ENCODE results near the gene TNIP3.

The TNIP3 gene

DNA sequence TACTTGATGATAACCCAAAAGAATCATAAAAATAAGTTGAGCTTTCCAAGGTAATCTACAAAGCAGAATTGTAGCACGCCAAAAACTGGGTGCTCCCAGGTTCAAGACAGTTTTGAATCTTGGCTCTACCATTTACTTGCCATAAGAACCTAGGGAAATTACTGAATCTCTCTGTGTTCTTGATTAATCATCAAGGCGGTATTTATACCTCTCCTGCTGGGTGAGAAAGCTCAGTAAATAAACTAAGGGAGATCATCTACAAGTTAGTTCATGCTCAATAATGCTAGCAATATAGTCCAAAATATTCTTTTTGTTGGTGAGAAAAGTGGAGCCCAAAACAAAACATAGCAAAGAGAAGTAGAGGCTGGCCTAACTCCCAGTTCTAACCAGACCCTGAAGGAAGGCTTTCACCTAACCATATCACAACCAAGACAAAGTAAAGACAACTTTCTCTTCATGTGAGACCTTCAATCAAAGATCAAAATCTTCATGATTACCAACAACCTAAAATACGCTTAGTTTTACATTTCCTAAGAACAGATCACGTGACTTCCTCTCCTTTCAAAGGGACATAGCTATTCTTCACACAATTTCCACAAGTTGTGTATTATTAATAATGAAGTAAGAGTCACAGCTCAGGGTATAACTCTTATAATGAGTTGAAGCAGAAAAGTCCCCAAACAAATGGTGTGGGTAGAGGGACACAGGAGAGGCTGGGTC, 34.4 kb downstream of the TNIP3 start:
- DNase-seq: no peak

GRCh38 chr4:121127100-121127499, 37.0 kb downstream of the TNIP3 start:
- no peak for DNase-seq

GRCh38 chr4:121126449-121127006, 37.6 kb downstream of the TNIP3 start:
- DNase-seq: no peak

- DNase-seq: no peak
These were observed 38.6 kb downstream of the TNIP3 start for GRCh38 chr4:121125498-121125885.

DNA sequence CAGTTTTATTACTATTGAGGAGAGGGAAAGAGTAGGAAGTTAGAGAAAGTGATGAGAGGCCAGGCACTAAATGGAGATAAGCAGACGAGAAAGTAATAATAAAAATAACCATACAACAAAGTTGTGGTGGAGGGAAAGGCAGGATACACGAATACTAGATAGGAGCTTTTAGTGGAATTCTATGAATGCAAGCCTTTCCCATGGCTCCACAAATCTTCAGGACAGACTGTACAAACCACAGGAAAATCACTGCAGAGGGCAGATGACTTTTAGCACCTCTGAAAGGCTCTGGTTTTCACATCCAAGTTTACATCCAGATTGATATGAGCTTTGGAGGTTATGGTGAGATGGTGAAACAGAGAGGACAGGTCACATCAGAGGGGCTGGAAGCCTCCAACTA, 41.5 kb downstream of the TNIP3 start:
- no peak for DNase-seq

- no peak for DNase-seq
These were observed 44.4 kb downstream of the TNIP3 start for GRCh38 chr4:121119715-121120114.

DNA sequence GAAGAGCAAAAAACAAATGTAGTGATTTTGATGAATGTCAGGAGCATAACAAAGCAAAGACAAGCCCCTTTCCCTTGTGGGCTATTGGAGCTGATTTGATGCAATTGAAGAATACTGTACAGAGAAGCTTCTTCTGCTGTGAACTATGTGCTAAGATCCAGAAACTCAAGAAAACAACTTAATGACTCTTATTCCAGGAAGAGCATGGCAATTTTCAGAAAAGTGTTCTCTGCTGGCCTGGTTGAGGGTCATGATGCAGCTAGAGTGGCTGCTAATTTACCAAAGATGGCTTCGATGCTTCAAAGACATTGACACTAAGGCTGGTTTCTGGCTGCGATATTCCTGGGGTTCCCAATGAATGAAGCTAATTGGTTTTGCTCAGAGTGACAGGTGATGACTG, 45.8 kb downstream of the TNIP3 start:
- no peak for DNase-seq

DNA sequence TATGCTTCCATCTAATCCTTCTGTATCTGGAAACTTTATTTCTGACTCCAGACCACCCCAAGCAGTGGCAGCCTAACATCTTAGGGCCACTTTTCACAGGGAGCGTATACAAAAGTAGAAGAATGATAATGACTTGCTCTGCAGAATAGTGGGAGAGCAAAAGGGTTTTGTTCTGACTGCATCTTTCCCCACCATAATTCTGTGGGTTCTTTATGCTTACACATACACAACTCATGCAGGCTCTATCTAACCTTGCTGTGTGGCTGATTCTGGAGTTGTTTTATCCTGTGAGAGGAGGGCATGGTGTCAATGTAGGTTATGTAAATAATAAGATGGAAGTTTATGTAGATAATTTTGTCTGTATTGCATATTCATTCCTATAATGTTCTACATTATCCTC, 49.4 kb downstream of the TNIP3 start:
- no peak for DNase-seq

- DNase-seq: no peak
These were observed 51.6 kb downstream of the TNIP3 start for GRCh38 chr4:121112530-121112929.

DNA sequence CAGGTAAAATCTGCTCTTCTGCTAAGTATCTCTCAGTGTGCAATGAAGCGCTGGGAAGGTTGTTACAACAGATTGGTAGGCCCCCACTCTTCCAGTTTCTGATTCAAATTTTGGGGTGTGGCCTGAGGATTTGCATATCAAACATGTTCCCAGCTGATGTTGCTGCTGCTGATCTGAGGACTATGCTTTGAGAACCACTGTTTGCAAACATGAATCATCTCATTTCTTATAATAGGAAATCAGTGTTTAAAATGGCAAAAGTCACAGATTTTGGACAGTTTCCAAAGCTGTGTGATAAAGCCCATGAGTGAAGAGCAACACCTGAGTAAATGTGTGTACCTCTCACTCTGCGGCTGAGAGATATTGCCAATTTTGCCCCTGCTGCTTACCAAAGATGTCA, 55.6 kb downstream of the TNIP3 start:
- no peak for DNase-seq

GRCh38 chr4:121107507-121107906, 56.6 kb downstream of the TNIP3 start:
- no peak for DNase-seq

DNA sequence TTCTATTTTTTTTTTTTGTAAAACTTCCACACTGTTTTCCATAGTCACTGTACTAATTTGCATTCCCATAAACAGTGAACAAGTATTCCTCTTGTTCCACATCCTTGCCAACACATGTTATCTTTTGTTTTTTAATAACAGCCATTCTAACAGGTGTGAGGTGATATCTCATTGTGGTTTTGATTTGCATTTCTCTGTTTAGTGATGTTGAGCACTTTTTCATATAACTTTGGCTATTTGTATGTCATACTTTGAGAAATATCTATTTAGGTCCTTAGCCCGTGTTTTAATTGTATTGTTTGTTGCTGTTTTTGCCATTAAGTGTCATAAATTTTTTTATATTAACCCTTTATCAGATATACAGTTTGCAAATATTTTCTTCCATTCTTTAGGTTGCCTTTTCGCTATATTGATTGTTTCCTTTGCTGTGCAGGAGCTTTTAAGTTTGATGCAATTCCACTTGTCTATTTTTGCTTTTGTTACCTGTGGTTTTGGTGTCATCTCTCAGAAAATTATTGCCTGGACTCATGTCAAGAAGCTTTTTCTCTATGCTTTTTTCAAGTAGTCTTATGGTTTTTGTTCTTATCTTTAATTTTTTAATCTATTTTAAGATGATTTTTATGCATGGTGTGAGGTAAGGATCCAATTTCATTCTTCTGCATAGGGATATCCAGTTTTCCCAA, 63.9 kb downstream of the TNIP3 start:
- no peak for DNase-seq

GRCh38 chr4:121098266-121098665, 65.9 kb downstream of the TNIP3 start:
- DNase-seq: no peak

DNA sequence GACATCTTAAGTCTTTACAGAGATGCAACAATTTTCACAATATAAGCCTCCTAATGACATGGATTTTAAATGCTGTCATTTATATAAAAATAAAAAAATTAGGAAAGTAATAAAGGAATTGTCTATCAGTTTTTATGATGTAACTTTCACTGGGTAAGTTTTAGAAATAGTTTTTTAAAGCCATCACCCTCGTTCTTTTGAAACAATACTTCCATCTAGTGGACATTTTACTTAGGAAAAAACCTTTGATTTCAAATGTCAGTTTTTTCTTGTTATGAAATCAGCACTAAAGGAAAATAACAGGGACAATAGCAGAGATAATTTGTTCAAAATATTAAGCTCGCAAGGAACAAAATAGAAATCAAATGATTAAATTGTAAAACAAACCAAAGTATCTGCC, 67.5 kb downstream of the TNIP3 start:
- no peak for DNase-seq

GRCh38 chr4:121096191-121096590, 67.9 kb downstream of the TNIP3 start:
- no peak for DNase-seq

DNA sequence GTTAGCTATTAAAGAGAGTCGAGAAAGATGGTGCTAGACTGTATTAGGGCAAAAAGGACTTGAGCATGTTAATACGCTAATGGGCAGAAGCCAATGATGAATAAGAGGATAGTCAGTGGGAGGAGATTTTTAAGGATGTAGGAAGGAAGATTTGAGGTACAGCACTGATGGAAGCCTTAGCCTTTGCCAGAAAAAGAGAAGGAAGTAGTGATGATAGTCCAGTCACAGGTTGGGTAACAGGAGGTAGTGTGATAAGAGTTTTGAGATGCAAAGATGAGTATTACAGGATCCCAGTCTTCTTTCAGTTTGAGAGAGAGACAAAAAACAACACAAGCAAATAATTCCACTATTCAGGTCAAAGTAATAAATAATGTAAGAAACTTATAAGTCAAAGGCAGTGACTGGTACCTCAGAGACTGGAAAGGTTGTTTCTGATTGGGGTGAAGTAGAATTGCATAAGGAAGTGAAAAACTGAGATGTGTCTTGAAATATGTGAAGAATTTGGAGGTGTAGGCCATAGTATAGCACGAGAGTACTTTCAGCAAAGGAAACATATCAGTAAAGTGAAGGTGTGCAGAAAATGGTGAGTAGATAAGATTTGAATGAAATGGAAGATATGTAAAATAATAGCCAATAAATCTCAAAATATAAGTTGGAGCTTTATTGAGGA, 69.7 kb downstream of the TNIP3 start:
- no peak for DNase-seq

DNA sequence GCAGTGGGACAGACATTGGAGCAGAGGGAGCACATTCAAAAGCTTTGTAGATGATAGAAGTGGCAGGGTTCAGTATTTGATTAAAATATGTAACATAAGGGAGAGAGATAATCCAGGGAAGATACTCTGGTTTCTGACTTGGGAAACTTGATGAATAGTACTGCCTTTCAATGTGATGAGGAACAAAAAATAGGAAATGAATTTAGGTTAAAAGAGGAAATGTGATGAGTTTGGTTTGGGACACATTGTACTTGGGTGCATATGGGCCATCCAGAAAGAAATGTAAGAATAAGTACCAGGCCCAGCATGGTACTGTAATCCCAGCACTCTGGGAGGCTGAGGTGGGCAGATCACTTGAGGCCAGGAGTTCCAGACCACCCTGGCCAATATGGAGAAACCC, 70.9 kb downstream of the TNIP3 start:
- no peak for DNase-seq

DNA sequence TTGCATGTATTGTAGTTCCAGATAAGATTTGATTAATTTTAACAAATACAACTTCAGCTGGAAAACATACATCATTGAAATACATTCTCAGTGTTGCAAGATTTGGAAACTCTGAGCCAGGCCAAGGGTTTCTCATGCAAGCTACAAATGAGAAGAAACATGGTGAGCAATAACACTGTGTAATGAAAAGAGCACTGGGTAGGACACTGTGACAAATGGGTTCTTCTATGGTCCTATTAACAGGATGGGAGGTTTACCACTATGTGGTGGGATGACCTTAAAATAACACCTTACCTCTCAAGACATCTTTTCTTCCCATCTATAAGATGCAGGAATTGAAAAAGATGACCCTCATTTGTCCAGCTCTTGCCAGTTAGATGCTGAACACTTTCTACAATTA, 72.2 kb downstream of the TNIP3 start:
- no peak for DNase-seq

DNA sequence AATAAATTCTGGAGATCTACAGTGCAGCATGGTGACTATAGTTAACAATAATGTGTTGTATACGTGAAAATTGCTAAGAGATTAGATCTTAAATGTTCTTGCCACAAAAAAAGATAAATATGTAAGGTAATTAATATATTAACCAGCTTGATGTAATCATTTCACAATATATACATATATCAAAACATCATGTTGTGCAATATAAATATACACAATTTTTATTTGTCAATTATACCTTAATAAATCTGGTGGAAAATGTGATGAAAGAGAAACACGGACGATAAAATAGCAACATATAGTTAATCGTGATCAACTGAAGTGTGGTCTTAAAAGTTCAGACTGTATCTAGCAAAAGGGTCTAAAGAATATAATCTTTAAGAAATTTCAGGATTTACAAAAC, 75.3 kb downstream of the TNIP3 start:
- DNase-seq: no peak
